Measurements from ENCODE around the gene OR2L3.

- TF ChIP-seq CTCF (IDR thresholded peaks at IDR 0.05) (no peak), POLR2A (IDR thresholded peaks at IDR 0.05) (no peak)
These were observed 33.4 kb upstream of the OR2L3 start, which contains the start of gene OR2L5 for GRCh38 chr1:248013229-248013710.

Measured in adrenal gland (tissue), 5 donors.